Stimulated activated CD8-positive, alpha-beta memory T cell treated with anti-CD3 and anti-CD28 coated beads, Interleukin-12 subunit alpha, Interleukin-12 subunit beta, amount 100 ng/mL, for 1 hour (primary cell): ENCODE results near the gene PATE4.

Source experiments
- DNase-seq: peaks from one replicate; pipeline ENCODE4 v3.0.0-alpha.2; 2020; ENCODE audit warnings: low read depth

PATE4 gene

DNA sequence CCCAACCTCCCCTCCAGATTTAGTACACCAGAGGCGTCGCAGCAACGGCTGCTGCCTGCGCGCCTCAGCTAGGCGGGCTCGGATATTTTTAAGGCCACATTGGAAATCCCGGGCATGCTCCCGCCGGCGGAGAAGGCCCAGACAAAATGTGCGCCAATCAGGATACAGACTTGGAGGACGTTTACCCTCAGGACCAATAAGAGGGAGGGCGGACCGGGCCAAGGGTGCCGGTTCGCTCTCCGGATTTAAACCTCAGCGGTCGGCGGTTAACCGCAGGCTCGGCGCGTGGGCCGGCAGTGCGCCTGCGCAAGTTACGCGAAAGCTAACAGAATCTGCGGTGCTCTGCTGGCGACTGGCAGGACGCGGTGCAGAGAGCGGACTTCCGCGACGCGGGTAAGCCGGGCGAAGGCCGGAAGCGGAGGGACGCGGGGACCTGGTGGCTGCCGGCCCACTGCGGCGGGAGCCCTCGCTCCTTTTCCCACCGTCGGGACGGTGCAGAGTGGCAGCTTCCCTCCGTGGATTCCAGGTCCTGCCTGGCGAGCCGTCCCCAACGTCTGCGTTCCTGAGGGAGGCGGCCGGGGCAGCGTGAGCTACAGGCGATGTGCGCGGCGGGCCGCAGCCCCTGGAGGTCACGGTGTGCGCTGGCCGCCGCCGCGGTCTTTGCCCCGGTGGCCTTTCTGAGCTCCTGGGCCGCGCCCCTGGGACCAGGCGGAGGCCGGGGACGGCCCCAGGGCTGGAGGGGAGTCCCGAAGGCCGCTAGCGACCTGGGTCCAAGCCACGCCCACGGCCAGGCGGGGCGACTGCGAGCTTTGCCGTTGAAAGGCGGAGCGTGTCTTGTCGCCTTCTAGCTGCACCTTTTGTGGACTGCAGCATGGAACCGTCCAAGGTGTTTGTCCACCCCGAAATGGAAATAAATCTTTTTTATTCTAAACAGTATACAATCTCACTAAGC, 54.5 kb downstream of the PATE4 start, which contains the start of gene HYLS1:
Gene HYLS1, plus strand, starts transcription at position 296 of the 952 bp plus-strand sequence. CDS start 11,701 bp downstream, outside the sequence.
- DNase-seq, result peak; percentile 91
